ENCODE data around the gene IGFBPL1.

GRCh38 chr9:38467404-38467803 is 43.1 kb upstream of the IGFBPL1 start:
- TF ChIP-seq, protein P1, sequence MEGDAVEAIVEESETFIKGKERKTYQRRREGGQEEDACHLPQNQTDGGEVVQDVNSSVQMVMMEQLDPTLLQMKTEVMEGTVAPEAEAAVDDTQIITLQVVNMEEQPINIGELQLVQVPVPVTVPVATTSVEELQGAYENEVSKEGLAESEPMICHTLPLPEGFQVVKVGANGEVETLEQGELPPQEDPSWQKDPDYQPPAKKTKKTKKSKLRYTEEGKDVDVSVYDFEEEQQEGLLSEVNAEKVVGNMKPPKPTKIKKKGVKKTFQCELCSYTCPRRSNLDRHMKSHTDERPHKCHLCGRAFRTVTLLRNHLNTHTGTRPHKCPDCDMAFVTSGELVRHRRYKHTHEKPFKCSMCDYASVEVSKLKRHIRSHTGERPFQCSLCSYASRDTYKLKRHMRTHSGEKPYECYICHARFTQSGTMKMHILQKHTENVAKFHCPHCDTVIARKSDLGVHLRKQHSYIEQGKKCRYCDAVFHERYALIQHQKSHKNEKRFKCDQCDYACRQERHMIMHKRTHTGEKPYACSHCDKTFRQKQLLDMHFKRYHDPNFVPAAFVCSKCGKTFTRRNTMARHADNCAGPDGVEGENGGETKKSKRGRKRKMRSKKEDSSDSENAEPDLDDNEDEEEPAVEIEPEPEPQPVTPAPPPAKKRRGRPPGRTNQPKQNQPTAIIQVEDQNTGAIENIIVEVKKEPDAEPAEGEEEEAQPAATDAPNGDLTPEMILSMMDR (IDR thresholded peaks at IDR 0.05), result no peak
- TF ChIP-seq POLR2A (IDR thresholded peaks at IDR 0.05), result no peak
